ENCODE data around the gene ECPAS.
A peak's percentile ranks its signal among the peaks of the same experiment; 100 is the strongest.
"Not testable (repeated sequence)": the region's sequence is repeated elsewhere in the genome, so short reads cannot be mapped to it uniquely, and the experiment has no call there.

The ECPAS gene

GRCh38 chr9:111483858-111484571, at the start of gene ECPAS:
TSS of gene ECPAS (minus strand) at chr9:111484383. CDS start at chr9:111472918, 11,465 bp downstream.
- DNase-seq, result peak; percentile 47

GRCh38 chr9:111533099-111533790, 49.1 kb upstream of the ECPAS start:
- DNase-seq, result no peak

- DNase-seq, result no peak
These were observed 47.5 kb upstream of the ECPAS start for GRCh38 chr9:111531716-111532115.

- no peak for DNase-seq
These were observed 45.6 kb upstream of the ECPAS start for GRCh38 chr9:111529787-111530186.

GRCh38 chr9:111527347-111527746, 43.2 kb upstream of the ECPAS start:
- no peak for DNase-seq

DNA sequence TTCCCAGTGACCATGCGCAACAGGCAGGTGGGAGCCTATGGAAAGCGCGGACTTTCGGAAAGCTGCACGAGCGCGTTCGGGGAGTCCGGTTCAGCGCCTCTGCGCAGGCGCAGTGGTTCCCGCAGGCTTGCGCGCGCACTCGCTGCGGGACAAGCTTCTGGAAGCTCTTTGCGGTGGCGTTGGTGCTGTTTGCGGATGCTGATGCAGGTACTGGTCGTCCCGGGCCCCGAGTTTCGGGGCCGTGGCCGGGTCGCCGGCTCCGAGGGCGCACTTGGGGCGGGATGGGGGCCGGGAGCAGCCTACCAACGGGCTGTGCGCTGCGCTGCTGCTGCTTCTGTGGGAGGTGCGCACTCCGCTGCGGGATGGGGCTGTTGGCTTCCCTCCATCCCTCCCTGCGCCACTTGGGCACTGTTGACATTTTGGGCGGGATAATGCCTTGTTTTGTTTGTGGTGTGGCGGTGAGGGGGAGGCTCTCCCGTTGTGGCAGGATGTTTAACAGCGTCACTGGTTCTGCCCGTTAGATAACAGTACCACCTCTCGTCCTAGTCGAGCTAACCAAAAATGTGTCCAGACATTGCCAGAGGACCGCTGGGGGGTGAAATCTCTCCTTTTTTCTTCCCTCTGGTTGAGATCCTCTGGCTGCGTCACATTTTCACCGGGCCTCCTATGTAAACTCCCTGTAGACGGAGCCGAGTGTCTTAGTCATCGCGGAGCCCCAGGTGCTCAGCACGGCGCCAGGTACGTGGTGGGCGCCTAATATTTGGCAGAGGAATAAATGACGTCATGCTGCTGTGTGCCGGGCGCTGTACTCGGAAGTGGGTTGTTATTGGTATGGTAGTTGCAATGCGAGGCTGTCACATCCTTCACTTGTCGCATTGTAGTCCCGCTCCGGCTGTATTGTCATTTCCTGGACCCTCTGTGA, 41.1 kb upstream of the ECPAS start, which contains the start of gene ZNF483:
Gene ZNF483, plus strand, starts transcription at position 124 of the 922 bp plus-strand sequence. CDS start 2,217 bp downstream, outside the sequence.
- peak; percentile 92 for DNase-seq

DNA sequence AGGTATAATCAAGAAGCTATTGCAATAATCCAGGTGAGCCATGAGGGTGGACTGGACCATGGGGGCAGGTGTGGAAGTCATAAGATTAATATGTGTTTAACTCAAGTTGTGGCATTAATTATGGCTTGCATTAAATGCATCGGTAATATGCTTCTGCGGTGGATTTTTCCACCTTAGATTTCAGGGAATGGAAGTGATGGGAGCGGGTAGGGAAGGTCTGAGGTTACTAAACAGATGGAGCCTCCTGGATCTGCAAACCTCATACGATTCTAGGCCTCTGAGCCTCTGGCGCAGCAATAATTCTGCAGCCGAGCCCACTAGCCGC, 40.5 kb upstream of the ECPAS start:
- DNase-seq, result no peak

DNA sequence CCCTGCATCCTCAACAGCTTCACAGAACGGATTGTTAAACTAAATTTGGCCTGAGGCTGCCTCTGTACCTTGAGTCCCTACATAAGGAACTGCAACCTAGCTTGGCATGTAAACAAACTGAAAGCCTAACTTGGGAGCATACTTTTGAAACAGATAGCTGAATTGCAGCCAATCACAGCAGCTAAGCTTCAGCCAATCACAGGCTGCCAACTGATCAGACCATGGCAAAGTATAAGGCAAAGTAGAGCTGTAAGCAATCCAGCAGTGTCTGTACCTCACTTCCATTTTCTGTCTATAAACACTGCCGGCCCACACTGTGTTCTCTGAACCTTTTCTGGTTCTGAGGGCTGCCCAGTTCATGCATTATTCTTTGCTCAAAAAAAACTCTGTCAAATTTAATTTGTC, 31.9 kb upstream of the ECPAS start:
- DNase-seq, result no peak

DNA sequence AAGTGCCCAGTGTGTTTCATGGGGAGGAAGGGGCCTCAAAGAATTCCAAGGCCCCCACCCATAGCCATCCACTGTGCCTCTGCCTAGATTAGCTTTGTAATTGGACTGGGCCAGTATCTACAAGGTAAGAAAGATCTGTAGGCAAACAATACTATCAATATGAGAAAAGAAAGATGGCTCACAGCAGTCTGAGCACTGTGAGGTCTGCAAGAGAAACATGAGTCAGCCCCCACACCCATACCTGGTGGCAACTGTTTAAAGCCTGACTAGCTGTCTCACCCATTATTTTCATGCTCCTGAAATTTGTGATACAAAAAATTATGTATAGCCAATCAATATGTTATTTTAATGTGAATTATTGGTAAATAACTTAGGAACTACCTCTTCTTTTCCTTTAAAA, 30.8 kb upstream of the ECPAS start:
- no peak for DNase-seq

DNA sequence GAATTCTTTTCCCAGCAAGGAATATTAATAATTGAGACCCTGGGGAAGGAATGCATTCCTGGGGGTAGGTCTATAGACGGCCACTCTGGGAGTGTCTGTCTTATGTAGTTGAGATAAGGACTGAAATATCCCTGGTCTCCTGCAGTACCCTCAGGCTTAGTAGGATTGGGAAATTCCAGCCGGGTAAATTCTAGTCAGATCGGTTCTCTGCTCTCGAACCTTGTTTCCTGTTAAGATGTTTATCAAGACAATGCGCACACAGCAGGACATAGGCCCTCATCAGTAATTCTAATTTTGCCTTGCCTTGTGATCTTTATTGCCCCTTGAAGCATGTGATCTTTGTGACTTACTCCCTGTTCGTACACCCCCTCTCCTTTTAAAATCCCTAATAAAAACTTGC, 27.4 kb upstream of the ECPAS start:
- not testable (repeated sequence) for DNase-seq

GRCh38 chr9:111502506-111502905, 18.3 kb upstream of the ECPAS start:
- DNase-seq, result no peak

- no peak for DNase-seq
These were observed 17.5 kb upstream of the ECPAS start for GRCh38 chr9:111501648-111502047.

DNA sequence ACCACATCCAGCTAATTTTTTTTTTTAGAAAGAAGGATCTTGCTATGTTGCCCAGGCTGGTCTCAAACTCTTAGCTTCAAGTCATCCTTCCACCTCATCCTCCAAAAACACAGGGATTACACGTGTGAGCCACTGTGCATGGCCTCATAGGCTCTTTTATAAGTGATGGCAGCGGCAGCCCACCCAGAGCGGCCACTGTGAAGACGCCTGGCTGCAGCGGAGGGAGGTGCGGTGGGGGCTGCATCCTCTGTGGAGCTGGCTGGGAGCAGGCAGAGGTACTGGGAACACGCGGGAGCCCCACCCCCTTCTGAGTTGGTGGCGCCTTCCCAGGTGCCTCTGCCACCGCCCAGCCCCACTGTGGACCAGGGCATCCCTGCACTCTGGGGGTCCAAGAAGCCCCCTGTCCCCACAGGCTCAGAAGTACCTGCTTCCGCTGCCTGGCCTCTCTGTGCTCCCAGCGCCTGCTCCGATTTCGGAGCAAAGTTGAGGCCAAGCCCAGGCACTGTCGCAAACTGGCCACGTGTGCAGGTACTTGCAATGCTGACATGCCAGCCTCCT, 16.9 kb upstream of the ECPAS start:
- no peak for DNase-seq

GRCh38 chr9:111497196-111497595, 13.0 kb upstream of the ECPAS start:
- not testable (repeated sequence) for DNase-seq

DNA sequence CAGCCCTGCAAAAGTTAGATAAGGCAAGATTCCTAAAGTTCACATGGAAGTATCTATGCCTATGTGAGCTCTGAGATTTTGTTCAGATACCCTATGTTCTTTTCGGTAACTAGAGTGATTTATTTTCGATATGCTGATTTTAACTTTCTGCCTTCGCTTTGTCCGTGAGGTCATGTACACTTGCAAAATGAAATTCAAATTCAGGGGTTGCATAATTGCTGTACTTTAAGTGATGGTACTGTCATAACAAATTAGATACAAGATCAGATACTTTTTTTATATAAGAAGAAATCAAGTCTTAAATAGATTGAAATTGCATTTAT, 350 bp upstream of the ECPAS start:
- DNase-seq, result peak; percentile 32

DNA sequence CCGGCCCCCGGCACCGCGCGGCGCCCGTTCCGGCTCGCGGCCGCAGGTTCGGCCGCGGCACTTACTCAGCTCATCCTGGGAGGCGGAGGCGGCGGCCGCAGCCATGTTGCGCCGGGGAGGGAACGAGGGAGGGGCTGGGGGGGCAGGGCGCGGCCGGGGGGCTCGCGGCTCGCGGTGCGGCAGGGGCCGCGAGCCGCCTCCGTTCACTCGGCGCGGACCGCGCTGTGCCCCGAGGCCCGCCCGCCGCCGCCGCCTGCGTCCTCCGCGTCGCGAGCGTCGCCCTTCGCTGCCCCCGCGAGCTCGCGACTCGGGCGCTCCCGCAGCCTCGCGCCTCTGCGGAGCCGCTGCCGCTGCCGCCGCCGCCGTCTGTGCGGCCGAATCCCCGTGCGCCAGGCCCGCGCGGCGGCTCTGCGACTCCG, 735 bp downstream of the ECPAS start:
- peak; percentile 46 for DNase-seq

DNA sequence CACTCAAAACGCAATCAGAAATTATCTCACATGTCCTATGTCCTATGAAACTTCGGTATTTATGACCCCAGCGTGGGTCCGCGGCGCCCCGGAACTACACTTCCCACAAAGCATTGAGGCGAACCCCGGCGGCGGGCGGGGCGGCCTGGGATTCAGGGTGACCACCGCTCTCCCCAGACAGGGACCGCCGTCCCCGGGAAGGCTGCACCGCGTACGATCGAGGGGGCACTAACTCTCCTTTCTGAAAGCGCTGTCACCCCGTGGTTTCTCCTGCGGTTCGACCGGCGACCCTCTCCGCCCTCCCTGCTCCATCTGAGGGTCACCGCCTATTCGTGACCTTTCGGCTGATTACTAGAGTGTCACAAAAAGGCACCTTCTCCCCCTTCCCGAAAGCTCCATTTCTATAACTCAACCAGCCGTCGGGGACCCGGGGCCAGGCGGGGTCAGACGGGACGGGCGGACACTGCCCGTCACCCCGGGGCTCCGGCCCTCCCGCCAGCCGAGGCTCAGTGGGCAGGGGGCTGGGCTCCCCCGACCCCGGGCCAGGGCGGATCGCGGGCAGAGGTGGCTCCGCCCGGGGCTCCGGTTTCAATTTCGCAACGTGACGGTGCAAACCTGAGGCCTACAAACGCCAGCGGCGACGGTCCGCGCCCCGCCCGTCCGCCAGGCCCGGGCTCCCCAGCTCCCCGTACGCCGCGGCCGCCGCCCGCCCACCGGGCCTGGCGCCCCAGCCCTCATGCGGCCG, 1.3 kb downstream of the ECPAS start:
- peak; percentile 60 for DNase-seq

DNA sequence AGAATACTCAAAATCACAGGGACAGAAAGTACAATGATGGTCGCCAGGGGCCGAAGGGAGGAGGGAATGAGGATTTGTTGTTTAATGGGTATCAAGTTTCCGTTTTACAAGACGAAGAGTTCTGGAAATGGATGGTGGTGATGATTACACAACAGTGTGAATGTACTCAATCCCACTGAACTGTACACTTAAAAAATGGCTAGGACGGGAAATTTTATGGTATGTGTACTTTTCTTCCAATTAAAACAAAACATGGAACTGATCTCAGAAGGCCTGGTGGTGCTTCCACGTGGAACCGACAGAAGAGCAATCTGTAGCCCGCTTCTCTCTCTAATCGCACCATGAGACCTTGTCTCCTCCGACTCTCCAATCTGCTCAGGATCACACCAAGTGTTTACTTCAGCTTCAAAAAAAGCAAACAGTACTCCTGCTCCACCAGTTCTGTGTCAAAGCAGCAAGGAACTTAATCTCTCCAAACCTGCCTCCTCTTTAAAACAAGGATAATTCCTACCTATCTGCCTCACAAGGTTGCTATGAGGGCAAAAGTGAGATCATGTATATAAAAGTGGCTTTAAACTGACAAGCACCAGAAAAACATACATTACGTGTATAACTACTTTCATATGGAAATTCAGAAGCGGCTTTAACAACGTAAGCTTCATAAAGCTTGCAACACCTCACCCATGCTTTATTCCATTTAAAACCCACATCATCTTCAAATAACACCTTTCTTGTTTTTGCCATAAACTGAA, 2.1 kb downstream of the ECPAS start:
- peak; percentile 60 for DNase-seq

- DNase-seq, result no peak
These were observed 6.5 kb downstream of the ECPAS start for GRCh38 chr9:111477677-111478076.

DNA sequence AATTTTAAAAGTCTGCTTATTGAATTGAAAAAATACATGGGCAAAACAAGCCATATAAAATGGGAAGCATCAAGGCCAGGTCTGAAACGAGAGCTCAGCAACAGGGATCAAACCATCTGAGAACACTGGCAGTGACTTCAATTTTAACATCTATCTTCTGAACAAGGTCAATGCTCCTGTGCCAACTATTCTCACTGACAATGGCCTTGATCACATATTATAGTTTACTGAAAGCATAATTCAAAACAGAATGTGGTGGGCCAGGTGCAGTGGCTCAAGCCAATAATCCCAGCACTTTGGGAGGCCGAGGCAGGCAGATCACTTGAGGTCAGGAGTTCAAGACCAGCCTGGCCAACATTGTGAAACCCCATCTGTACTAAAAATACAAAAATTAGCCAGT, 9.0 kb downstream of the ECPAS start:
- DNase-seq, result no peak

- DNase-seq, result no peak
These were observed 9.8 kb downstream of the ECPAS start for GRCh38 chr9:111474385-111474784.

Measured in NCI-H1092 treated with DMSO at 0.1 percent for 48 hours (cell line).